K562 (cell line): ENCODE measurements around the gene ATP2A3.

Experiments used
- CEBPB ChIP-seq: fragments of 450-650 bp; IDR thresholded peaks from 2 replicates; pipeline ENCODE4 v1.6.1; 2016; ENCODE audit warnings: missing genetic modification characterization, missing compliant biosample characterization
- CTCF ChIP-seq, 3 experiments: IDR thresholded peaks in 2 of 3; conservative IDR thresholded peaks in 1 of 3; 2 replicates each; pipeline ENCODE4 v1.5.1; 2011 to 2012; ENCODE audit warnings: low read length in 3 of 3, mild to moderate bottlenecking in 3 of 3, control low read depth in 2 of 3, improper control_type of control experiment in 1 of 3, inconsistent platforms in 1 of 3, low read depth in 1 of 3, mixed read lengths in 1 of 3, moderate library complexity in 1 of 3; ENCODE audit not compliant: insufficient read depth in 2 of 3
- GTF2F1 ChIP-seq: IDR thresholded peaks from 2 replicates; pipeline ENCODE4 v1.6.1; 2011; ENCODE audit warnings: low read depth, low read length, improper control_type of control experiment
- PRPF4 ChIP-seq: fragments of 200-400 bp; formaldehyde crosslinking; IDR thresholded peaks from one replicate; pipeline ENCODE4 v1.6.1; 2017; ENCODE audit warnings: low read length, low read depth, mild to moderate bottlenecking; ENCODE audit not compliant: insufficient read depth, poor library complexity, severe bottlenecking
- ZNF140 ChIP-seq: fragments of 250-450 bp; sonication (Bioruptor Pico); IDR thresholded peaks from 2 replicates; pipeline ENCODE4 v1.8.0; 2021; ENCODE audit warnings: moderate library complexity, mild to moderate bottlenecking, inconsistent platforms
- TF ChIP-seq, protein P1 (sequence below), 2 experiments: fragments of 200-800 bp in 1 of 2; sonication (Bioruptor generic) in 1 of 2; sonication (generic) in 1 of 2; formaldehyde crosslinking in 1 of 2; IDR thresholded peaks in 1 of 2; conservative IDR thresholded peaks in 1 of 2; 2 replicates each; pipeline versions ENCODE4 v1.5.0 to v1.6.1; 2016 to 2020; ENCODE audit warnings: missing compliant biosample characterization in 1 of 2, missing genetic modification characterization in 1 of 2, missing genetic modification reagents in 1 of 2
- TF ChIP-seq, protein P2 (sequence below): fragments of 200-400 bp; formaldehyde crosslinking; IDR thresholded peaks from 2 replicates; pipeline ENCODE4 v1.6.1; 2017; ENCODE audit warnings: mild to moderate bottlenecking, low read depth, low read length, moderate library complexity

DNA sequence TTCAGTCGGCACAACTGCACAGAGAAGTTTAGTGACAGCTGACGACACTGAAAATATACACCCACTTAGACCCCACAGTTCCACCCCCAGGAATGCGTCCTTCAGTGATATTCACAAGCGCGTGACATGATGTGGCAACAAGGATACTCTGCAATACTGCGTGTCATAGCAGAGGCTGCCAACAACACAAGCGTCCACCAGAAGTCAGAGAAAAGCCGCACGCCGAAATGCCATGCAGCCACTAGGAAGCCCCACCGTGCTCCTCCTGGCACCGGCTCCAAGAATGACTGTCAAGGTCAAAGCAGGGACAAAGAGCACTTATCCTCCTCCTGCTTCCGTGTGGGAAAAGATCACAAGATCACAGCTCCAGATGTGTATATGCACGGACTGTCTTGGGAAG, 3.5 kb downstream of the ATP2A3 start:
- TF ChIP-seq, protein P1, sequence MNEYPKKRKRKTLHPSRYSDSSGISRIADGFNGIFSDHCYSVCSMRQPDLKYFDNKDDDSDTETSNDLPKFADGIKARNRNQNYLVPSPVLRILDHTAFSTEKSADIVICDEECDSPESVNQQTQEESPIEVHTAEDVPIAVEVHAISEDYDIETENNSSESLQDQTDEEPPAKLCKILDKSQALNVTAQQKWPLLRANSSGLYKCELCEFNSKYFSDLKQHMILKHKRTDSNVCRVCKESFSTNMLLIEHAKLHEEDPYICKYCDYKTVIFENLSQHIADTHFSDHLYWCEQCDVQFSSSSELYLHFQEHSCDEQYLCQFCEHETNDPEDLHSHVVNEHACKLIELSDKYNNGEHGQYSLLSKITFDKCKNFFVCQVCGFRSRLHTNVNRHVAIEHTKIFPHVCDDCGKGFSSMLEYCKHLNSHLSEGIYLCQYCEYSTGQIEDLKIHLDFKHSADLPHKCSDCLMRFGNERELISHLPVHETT (CRISPR knock-in tag; conservative IDR thresholded peaks at IDR 0.05 in 1 of 2, IDR thresholded peaks at IDR 0.05 in 1 of 2) = no peak
- TF ChIP-seq ZNF140 (CRISPR knock-in tag) = no peak
- TF ChIP-seq, protein P2, sequence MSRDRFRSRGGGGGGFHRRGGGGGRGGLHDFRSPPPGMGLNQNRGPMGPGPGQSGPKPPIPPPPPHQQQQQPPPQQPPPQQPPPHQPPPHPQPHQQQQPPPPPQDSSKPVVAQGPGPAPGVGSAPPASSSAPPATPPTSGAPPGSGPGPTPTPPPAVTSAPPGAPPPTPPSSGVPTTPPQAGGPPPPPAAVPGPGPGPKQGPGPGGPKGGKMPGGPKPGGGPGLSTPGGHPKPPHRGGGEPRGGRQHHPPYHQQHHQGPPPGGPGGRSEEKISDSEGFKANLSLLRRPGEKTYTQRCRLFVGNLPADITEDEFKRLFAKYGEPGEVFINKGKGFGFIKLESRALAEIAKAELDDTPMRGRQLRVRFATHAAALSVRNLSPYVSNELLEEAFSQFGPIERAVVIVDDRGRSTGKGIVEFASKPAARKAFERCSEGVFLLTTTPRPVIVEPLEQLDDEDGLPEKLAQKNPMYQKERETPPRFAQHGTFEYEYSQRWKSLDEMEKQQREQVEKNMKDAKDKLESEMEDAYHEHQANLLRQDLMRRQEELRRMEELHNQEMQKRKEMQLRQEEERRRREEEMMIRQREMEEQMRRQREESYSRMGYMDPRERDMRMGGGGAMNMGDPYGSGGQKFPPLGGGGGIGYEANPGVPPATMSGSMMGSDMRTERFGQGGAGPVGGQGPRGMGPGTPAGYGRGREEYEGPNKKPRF = no peak
- TF ChIP-seq CEBPB (tag) = no peak
- TF ChIP-seq PRPF4 = no peak
- no peak for TF ChIP-seq CTCF (IDR thresholded peaks at IDR 0.05 in 2 of 3, conservative IDR thresholded peaks at IDR 0.05 in 1 of 3; ENCODE audit: insufficient read depth in 2 of 3, low read depth in 1 of 3, low read length in 3 of 3)
- no peak for TF ChIP-seq GTF2F1
